GM18507 (cell line): ENCODE results near the gene OR4K2.
"Not testable (repeated sequence)": the region's sequence is repeated elsewhere in the genome, so short reads cannot be mapped to it uniquely, and the experiment has no call there.

Source experiments
- DNase-seq: peaks from one replicate; pipeline ENCODE4 v3.0.0; 2011; ENCODE audit warnings: low read depth; ENCODE audit not compliant: insufficient read length; ENCODE audit errors: extremely low spot score
- FAIRE-seq: peaks from 2 replicates; lab custom pipeline; 2011; peaks lifted over from hg19 to GRCh38; lab: Jason Lieb, UNC

OR4K2 gene, protein sequence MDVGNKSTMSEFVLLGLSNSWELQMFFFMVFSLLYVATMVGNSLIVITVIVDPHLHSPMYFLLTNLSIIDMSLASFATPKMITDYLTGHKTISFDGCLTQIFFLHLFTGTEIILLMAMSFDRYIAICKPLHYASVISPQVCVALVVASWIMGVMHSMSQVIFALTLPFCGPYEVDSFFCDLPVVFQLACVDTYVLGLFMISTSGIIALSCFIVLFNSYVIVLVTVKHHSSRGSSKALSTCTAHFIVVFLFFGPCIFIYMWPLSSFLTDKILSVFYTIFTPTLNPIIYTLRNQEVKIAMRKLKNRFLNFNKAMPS

DNA sequence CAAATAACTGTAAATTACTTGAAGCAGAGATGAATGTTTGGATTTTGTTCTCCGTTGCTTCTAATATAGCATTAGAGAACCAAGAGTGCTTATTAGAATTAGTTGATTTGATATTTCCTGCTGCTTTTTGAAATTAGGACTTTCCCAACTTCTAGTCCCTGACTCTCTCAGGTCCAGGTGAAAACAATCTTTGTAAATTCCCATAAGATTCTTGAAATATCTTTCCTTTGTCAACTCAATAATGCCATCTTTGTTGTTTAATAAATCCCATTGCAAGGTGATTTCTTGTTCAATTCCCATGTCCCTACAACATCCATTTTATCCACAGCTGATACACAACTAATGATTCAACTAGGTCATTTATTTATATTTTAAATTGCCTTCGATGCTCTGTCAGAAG is at the start of gene OR4K2:
TSS of gene OR4K2 (plus strand) at position 301 of the 400 bp plus-strand sequence. CDS start 1,126 bp downstream, outside the sequence.
- FAIRE-seq (no peak), DNase-seq (no peak)

DNA sequence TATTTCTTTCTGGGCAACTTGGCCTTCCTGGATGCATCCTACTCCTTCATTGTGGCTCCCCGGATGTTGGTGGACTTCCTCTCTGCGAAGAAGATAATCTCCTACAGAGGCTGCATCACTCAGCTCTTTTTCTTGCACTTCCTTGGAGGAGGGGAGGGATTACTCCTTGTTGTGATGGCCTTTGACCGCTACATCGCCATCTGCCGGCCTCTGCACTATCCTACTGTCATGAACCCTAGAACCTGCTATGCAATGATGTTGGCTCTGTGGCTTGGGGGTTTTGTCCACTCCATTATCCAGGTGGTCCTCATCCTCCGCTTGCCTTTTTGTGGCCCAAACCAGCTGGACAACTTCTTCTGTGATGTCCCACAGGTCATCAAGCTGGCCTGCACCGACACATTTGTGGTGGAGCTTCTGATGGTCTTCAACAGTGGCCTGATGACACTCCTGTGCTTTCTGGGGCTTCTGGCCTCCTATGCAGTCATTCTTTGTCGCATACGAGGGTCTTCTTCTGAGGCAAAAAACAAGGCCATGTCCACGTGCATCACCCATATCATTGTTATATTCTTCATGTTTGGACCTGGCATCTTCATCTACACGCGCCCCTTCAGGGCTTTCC is 47.2 kb upstream of the OR4K2 start:
- not testable (repeated sequence) for FAIRE-seq, DNase-seq

DNA sequence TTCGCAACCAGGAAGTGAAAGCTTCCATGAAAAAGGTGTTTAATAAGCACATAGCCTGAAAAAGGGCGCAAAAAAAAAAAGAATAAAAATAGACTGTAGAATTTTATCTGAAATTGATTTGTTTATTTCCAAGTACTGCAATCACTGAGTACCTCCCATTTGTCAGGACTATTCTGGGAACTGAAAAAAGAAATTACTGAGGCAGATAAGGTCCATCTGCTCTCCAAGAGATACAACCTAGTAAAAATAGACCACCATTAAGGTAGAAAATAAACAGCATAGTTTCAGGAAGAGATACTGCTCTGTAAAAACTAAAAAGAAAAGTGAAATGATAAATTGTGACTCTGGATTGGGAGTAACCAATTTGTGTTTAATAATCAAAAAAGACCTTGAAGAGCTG is 46.6 kb upstream of the OR4K2 start:
- FAIRE-seq (no peak), DNase-seq (no peak)

DNA sequence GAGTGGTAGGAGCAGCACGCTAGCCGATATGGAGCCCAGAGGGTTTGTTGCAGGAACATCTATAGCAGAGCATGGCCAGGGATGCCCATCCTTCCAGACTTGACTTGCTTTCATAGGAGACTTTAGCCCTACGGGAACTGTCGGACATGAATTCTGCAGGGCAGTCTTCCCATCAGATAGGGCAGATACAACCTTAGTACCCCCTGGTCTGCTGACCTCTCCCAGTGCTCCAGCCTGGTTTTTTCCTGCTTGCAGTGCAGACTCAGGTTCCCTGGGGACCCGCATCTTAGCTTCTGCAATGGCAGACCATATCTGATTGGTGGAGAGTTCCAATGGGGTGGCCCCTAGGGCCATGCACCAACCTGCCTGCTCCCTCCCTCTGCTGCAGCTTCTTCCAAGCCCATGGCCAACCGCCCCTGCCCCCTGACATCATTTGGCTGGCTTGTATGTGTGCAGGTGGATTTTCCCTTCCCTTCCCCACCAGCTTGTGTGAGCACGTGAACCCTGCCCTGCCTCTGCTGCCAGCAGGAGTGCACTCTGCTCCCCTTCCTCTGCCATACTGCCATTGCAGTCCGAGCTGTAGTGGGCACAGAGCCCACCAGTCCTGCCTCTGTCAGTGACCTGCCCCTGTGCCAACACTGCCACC is 40.6 kb upstream of the OR4K2 start:
- DNase-seq, FAIRE-seq: not testable (repeated sequence)

GRCh38 chr14:19838433-19838832 is 36.5 kb upstream of the OR4K2 start:
- DNase-seq, result no peak
- FAIRE-seq, result no peak

- DNase-seq, result no peak
- no peak for FAIRE-seq
Measured at GRCh38 chr14:19851365-19851764, 23.6 kb upstream of the OR4K2 start.

GRCh38 chr14:19866061-19866669 is 8.8 kb upstream of the OR4K2 start:
- DNase-seq, FAIRE-seq: not testable (repeated sequence)

- FAIRE-seq (no peak), DNase-seq (no peak)
Measured at GRCh38 chr14:19873178-19873577, 1.8 kb upstream of the OR4K2 start.

DNA sequence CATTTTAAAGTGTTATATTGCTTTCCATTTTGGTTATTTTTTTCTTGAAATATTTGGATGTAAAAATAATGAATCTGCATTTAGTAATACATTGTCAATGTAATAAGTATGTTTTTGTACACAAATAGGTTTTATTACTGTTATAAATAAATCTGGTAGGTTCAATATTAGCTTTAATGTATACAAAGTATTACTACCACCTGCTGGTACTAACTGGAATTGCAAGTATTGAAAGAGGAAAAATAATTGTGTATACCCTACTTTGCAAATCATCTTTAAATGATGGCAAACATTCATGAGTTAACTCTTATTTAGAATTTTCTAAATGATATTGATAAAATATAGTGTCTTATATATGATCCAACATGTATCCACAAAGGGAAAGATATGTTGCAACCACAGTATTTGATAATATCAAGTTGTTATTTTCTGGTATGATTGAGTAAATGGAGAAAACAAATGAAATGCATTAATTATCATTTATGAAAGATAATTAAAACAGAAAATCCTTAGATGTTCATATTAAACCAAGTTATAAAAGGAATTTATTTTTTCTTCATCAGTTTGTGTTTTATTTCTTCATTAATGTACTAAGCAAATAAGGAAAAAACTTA is 3.2 kb downstream of the OR4K2 start:
- peak; percentile 82 for FAIRE-seq
- DNase-seq, result no peak

DNA sequence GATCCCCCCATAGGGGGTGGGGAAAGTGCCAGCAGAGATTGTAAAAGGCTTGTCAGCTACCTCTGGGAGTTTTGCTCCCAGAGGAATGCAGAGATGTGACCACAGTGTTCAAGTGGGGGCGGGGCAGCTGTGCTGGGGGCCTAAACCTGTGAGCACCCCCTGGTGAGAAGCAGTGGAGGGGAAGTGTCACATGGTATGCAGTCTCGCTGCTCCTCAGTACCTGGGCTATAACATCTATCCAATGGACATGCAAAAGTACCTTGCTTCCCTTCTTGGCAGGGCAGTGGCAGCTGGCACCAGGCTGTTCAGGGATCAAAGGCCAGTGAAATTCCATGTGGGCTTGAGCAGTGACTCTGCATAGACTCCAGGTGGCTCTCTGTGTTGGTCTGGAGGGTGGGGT is 20.3 kb downstream of the OR4K2 start:
- DNase-seq (no peak), FAIRE-seq (no peak)

DNA sequence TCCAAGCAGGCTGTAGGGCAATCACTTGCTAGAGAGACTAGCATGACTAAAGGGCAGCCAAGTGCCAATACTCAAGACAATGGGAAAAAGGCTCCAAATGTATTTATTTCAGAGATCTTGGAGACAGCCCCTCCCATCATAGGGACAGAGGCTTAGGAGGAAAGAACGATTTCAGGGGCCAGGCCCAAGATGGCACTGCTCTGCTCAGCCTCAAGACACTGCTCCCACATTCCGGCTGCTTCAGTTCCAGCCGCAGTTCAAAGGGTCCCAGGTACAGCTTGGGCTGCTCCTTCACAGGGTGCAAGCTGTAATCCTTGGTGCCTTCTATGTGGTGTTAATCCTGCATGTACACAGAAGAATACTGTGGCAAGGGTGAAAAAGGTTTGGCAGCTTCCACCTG is 26.1 kb downstream of the OR4K2 start:
- DNase-seq (no peak), FAIRE-seq (no peak)

GRCh38 chr14:19902409-19902808 is 27.5 kb downstream of the OR4K2 start:
- no peak for FAIRE-seq
- no peak for DNase-seq

DNA sequence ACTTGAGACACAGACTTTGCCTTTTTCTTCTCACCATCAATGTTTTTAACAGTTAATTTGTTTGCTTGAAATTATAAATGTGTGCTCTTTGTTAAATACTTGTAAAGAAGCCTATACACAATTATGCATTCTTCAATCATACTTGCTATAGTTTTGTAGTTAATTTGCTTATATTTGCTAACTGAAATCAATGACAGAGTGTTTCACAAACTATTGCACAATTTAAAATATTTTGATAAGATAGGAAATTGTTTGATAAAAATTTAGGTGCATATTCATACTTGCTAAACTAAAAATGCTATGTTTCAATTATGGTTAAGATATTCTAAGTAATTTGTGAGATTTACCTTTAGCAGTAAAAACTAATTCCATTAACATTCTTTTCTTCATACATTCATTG is 31.7 kb downstream of the OR4K2 start:
- DNase-seq, result no peak
- no peak for FAIRE-seq

DNA sequence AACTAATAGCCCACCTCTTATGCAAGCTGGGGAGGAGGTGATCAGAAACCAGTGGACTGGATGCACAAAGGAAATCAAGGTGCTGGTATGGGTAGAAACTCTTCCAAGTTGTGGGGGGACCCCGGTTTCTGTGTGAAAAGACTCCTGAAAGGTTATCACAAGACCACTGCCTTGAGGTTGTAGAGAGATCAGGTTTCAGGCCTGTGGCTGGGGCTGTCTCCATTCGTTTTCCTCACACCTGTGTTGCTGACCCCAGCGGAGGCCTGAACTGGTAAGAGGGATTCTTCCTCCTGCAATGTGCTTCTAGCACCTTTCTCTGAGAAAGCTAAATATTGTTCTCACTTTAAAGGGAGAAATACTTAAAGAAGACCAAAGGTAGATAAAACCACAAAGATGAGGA is 36.2 kb downstream of the OR4K2 start:
- FAIRE-seq, result no peak
- no peak for DNase-seq

DNA sequence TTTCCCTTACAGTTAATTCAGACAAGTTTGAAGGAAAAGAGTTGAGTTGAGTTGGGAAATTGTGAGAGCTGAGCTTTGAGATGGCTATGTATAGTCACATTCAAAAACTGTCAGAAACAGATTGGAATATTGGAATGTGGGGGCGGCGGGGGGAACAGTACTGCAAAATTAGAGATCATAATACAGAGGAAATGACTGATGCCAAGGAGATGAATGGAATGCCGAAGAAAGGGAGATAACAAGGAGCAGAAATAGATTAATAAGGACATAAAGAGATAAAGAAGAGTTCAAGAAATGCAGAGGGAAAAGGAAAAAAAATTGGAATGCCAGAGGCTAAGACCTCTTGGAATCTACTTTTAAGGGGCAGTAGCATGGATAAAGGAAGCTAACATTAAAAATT is 42.3 kb downstream of the OR4K2 start:
- DNase-seq, result no peak
- no peak for FAIRE-seq

GRCh38 chr14:19917955-19918518 is 43.1 kb downstream of the OR4K2 start:
- DNase-seq (no peak), FAIRE-seq (no peak)

DNA sequence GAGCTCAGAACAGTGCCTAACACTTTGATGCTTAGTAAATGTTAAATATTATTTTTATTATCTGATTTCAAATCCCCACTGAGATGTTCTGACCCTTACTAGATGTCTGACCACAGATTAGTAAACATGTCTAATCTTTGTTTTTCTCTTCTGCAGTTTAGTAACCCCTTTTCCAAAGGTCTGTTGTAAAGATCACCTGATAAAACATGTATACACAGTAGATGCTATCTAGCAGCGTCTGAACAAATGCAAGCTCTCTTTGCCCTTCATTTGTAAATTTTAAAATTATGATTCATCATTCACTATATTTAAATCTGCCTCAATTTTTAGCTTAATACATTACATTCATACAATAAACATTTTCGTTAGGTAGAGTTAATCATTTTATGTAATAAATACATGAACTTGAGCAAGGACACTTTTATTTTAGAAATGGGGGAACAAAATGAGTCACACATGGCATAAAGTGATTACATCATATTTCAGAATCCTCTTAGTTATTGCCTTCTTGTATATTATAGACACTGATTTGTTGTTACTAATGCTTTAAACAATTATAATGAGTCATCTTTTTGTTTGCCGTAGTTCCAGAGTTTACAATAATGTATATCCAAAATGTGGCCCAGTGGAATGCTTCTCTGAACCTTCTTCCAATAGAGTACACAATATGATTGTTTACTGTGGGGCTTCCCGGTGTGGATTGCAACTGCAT is 43.8 kb downstream of the OR4K2 start:
- no peak for FAIRE-seq

DNA sequence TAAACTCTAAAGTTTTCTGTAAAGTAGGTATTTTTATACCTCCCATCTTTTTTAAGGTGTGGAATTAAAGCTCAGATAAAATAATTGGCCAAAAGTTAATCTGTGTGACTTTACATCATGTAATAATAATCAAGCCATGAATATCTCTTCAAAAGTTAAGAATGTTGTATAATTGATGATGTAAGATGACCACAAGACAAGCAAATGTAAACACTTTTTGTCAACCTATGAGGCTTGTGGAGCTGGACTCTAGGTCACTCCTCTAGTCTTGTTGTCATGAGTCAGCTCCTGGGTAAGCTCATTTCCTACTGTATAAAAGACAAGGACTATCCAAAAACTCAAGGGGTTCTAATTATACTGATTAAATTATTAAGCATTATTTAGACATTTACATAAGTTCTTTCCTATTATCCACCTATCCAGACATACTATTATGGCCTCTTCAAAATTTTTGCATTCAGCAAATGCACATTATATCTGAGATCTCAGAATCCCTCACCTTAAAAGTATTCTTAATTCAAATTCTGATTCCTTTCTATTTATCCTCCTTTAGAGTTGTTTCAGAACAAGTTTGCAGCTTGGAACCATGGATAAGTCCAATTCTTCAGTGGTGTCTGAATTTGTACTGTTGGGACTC is 45.2 kb downstream of the OR4K2 start, which contains the start of gene OR4K5:
TSS of gene OR4K5 (plus strand) at position 587 of the 637 bp plus-strand sequence. CDS start at position 587, 0 bp downstream.
- DNase-seq (no peak), FAIRE-seq (no peak)

More for the DNA sequence above, 43.8 kb downstream of the OR4K2 start:
- DNase-seq, result no peak
